AG04449 (cell line): ENCODE data around the gene CADPS.
A peak's percentile ranks its signal among the peaks of the same experiment; 100 is the strongest.

Experiments
- CTCF ChIA-PET: fragments of 350-600 bp; formaldehyde crosslinking; extraction: SDS; loops from one replicate; lab custom pipeline; 2021; ENCODE audit warnings: antibody characterized with exemption; lab: Yijun Ruan, JAX
- POLR2A ChIA-PET: fragments of 400-600, 350-600 bp; formaldehyde crosslinking; extraction: SDS; loops from one replicate; lab custom pipeline; 2020; ENCODE audit warnings: antibody characterized with exemption, inconsistent platforms; lab: Yijun Ruan, JAX
- DNase-seq: peaks from one replicate; pipeline ENCODE4 v3.0.0-alpha.2; 2010; ENCODE audit warnings: low read depth, low spot score
- H3K4me3 ChIP-seq: 2 replicates; pipeline ENCODE4 v1.5.1; 2011; ENCODE audit warnings: low read depth, mild to moderate bottlenecking, control low read depth, low read length
- CTCF ChIP-seq: IDR thresholded peaks from one replicate; pipeline ENCODE4 v1.5.1; 2011; ENCODE audit warnings: mild to moderate bottlenecking, moderate library complexity, low read length, control low read depth, inconsistent platforms; ENCODE audit not compliant: insufficient read depth; ENCODE audit errors: missing control alignments

CADPS gene

GRCh38 chr3:62569609-62570008, 305.6 kb downstream of the CADPS start:
- no peak overlapping the region for H3K4me3 ChIP-seq
- CTCF ChIA-PET = interaction anchor here (3.3 kb wide), 1 partner anchor 9 kb away, joined by 21 read pairs; no protein-coding TSS in a partner anchor
- POLR2A ChIA-PET = no interaction called here
- TF ChIP-seq CTCF = no peak
- DNase-seq = no peak

GRCh38 chr3:62567097-62568021, 307.9 kb downstream of the CADPS start:
- DNase-seq = peak; percentile 29
- H3K4me3 ChIP-seq = no peak overlapping the region
- ChIA-PET POLR2A (interaction anchor here (0.7 kb wide), 1 partner anchor 1189 kb away, joined by 3 read pairs; no protein-coding TSS in a partner anchor), CTCF (interaction anchor here (1.1 kb wide), 1 partner anchor 20 kb away, joined by 3 read pairs; no protein-coding TSS in a partner anchor)
- no peak for TF ChIP-seq CTCF

GRCh38 chr3:62566022-62566557, 309.1 kb downstream of the CADPS start:
- no peak overlapping the region for H3K4me3 ChIP-seq
- no peak for DNase-seq
- ChIA-PET CTCF (interaction anchor here (1.1 to 1.3 kb wide), 2 partner anchors 21 to 234 kb away, joined by 3 to 4 read pairs; no protein-coding TSS in a partner anchor), POLR2A (no interaction called here)
- TF ChIP-seq CTCF = no peak

- TF ChIP-seq CTCF = no peak
- DNase-seq = no peak
- H3K4me3 ChIP-seq = no peak overlapping the region
- ChIA-PET POLR2A (interaction anchor here (0.8 kb wide), 1 partner anchor 25 kb away, joined by 4 read pairs; no protein-coding TSS in a partner anchor), CTCF (interaction anchor here (1.1 to 6.8 kb wide), 2 partner anchors 231 to 362 kb away, joined by 4 to 112 read pairs; no protein-coding TSS in a partner anchor)
Observed at GRCh38 chr3:62562596-62562995, 312.6 kb downstream of the CADPS start.

- H3K4me3 ChIP-seq = no peak overlapping the region
- peak; percentile 37 for DNase-seq
- ChIA-PET CTCF (interaction anchor here (1.1 to 6.8 kb wide), 5 partner anchors 8 to 361 kb away, joined by 4 to 112 read pairs (median 21); no protein-coding TSS in a partner anchor), POLR2A (interaction anchor here (0.7 to 0.8 kb wide), 2 partner anchors 23 to 26 kb away, joined by 3 to 4 read pairs; no protein-coding TSS in a partner anchor)
- no peak for TF ChIP-seq CTCF
Observed at GRCh38 chr3:62562017-62562416, 313.2 kb downstream of the CADPS start.
